Measurements from ENCODE around the gene BAHD1.

GRCh38 chr15:40468898-40469331, 28.2 kb downstream of the BAHD1 start:
- TF ChIP-seq CTCF (conservative IDR thresholded peaks at IDR 0.05 in 1 of 2, IDR thresholded peaks at IDR 0.05 in 1 of 2; ENCODE audit: low read depth in 1 of 2, low read length in 2 of 2) (no peak), EZH2 (IDR thresholded peaks at IDR 0.05; ENCODE audit: low read length, missing control alignments) (no peak)

Data from fibroblast of lung (primary cell).